ENCODE results near the gene ZNF501.

DNA sequence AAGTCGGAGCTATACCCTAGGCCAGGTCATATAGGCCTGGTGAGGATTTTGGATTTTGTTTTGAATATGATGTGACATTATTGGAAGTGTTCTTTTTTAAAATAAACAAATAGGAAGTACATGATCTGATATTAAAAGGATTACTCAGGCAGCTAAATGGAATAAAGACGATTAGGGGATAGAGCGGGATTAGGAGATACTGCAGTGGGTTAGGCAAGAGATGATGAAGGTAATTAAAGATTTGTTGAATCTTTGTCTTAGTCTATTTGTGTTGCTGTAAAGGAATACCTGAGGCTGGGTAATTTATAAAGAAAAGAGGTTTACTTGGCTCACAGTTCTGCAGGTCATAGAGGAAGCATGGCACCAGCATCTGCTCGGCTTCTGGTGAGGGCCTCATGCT is 53.5 kb downstream of the ZNF501 start:
- TF ChIP-seq, protein P1, sequence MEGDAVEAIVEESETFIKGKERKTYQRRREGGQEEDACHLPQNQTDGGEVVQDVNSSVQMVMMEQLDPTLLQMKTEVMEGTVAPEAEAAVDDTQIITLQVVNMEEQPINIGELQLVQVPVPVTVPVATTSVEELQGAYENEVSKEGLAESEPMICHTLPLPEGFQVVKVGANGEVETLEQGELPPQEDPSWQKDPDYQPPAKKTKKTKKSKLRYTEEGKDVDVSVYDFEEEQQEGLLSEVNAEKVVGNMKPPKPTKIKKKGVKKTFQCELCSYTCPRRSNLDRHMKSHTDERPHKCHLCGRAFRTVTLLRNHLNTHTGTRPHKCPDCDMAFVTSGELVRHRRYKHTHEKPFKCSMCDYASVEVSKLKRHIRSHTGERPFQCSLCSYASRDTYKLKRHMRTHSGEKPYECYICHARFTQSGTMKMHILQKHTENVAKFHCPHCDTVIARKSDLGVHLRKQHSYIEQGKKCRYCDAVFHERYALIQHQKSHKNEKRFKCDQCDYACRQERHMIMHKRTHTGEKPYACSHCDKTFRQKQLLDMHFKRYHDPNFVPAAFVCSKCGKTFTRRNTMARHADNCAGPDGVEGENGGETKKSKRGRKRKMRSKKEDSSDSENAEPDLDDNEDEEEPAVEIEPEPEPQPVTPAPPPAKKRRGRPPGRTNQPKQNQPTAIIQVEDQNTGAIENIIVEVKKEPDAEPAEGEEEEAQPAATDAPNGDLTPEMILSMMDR (IDR thresholded peaks at IDR 0.05): no peak
- no peak for TF ChIP-seq ZFX (IDR thresholded peaks at IDR 0.05; ENCODE audit: borderline replicate concordance)
